H1 (cell line): ENCODE data around the gene PAIP1. TPM values are rescaled to one million over a fixed set of nuclear protein-coding genes. Genes with fewer than 3 reads are reported as not detected.

Experiments used
- CTCF ChIA-PET: fragments of 300-600 bp; sonication (Branson Sonifier 250); formaldehyde crosslinking; loops from one replicate; lab custom pipeline; 2021; ENCODE audit not compliant: partially characterized antibody; lab: Charles Lee
- POLR2A ChIA-PET: fragments of 300-600 bp; sonication (Branson Sonifier 250); formaldehyde crosslinking; loops from one replicate; lab custom pipeline; 2021; ENCODE audit warnings: inconsistent platforms; ENCODE audit not compliant: partially characterized antibody; lab: Charles Lee
- DNase-seq, 2 experiments: peaks; one replicate each; pipeline versions ENCODE4 v3.0.0 to v3.0.0-alpha.2; 2010 to 2022; ENCODE audit warnings: low spot score in 2 of 2, low read depth in 1 of 2, mixed read lengths in 1 of 2
- FAIRE-seq: peaks from 2 replicates; lab custom pipeline; 2011; peaks lifted over from hg19 to GRCh38; lab: Jason Lieb, UNC
- H2AFZ ChIP-seq: 2 replicates; pipeline ENCODE4 v1.8.1; 2012; ENCODE audit warnings: low read length, inconsistent platforms
- H2AK5ac ChIP-seq: 2 replicates; pipeline ENCODE4 v1.6.1; 2013; ENCODE audit warnings: low read depth, low read length
- H2BK120ac ChIP-seq: replicated peaks from 2 replicates; pipeline ENCODE3; 2013; ENCODE audit warnings: low read depth, low read length, inconsistent platforms
- H2BK12ac ChIP-seq: 2 replicates; pipeline ENCODE4 v1.6.1; 2013; ENCODE audit warnings: low read depth, low read length
- H2BK15ac ChIP-seq: 2 replicates; pipeline ENCODE4 v1.6.1; 2013; ENCODE audit warnings: low read length
- H2BK20ac ChIP-seq: 2 replicates; pipeline ENCODE4 v1.6.1; 2013; ENCODE audit warnings: low read length
- H2BK5ac ChIP-seq: 2 replicates; pipeline ENCODE4 v1.6.1; 2013; ENCODE audit warnings: low read depth, low read length
- H3K14ac ChIP-seq: 2 replicates; pipeline ENCODE4 v1.6.1; 2013; ENCODE audit warnings: inconsistent platforms; ENCODE audit not compliant: insufficient read length
- H3K18ac ChIP-seq: 2 replicates; pipeline ENCODE4 v1.6.1; 2013; ENCODE audit warnings: low read length; ENCODE audit errors: extremely low read depth
- H3K23ac ChIP-seq: 2 replicates; pipeline ENCODE4 v1.6.1; 2013; ENCODE audit warnings: inconsistent platforms; ENCODE audit not compliant: insufficient read length
- H3K23me2 ChIP-seq: 2 replicates; pipeline ENCODE4 v1.6.1; 2013; ENCODE audit warnings: low read depth, low read length
- H3K27ac ChIP-seq: 2 replicates; pipeline ENCODE4 v1.6.1; 2011; ENCODE audit warnings: low read depth, low read length, inconsistent platforms
- H3K27me3 ChIP-seq, 4 experiments: replicated peaks in 1 of 4; 1 replicate in 1 of 4; 2 replicates in 3 of 4; pipeline versions ENCODE4 v1.6.1 to v1.8.1; 2011 to 2013; ENCODE audit warnings: low read length in 3 of 4, mild to moderate bottlenecking in 3 of 4, inconsistent platforms in 2 of 4, mixed read lengths in 2 of 4, moderate library complexity in 1 of 4; ENCODE audit not compliant: control insufficient read depth in 3 of 4, insufficient read depth in 3 of 4; ENCODE audit errors: extremely low read depth in 1 of 4
- H3K36me3 ChIP-seq, 4 experiments: 2 replicates each; pipeline versions ENCODE4 v1.6.1 to v1.8.1; 2011 to 2013; ENCODE audit warnings: mild to moderate bottlenecking in 4 of 4, low read length in 3 of 4, moderate library complexity in 2 of 4, control low read depth in 1 of 4, inconsistent platforms in 1 of 4; ENCODE audit not compliant: insufficient read depth in 4 of 4, control insufficient read depth in 2 of 4
- H3K4ac ChIP-seq: replicated peaks from 2 replicates; pipeline ENCODE3; 2013; ENCODE audit warnings: low read length, low read depth, mixed read lengths, inconsistent platforms; ENCODE audit not compliant: insufficient read length
- H3K4me1 ChIP-seq, 4 experiments: replicated peaks in 1 of 4; 1 replicate in 1 of 4; 2 replicates in 3 of 4; pipeline versions ENCODE4 v1.6.1 to v1.8.1; 2011 to 2013; ENCODE audit warnings: low read length in 3 of 4, inconsistent platforms in 2 of 4, mixed read lengths in 1 of 4; ENCODE audit not compliant: insufficient read depth in 4 of 4, control insufficient read depth in 3 of 4
- H3K4me2 ChIP-seq, 2 experiments: 2 replicates each; pipeline versions ENCODE4 v1.6.1 to v1.8.1; 2011 to 2013; ENCODE audit warnings: low read depth in 2 of 2, low read length in 2 of 2, control low read depth in 1 of 2, inconsistent platforms in 1 of 2, mild to moderate bottlenecking in 1 of 2; ENCODE audit not compliant: insufficient read depth in 1 of 2
- H3K4me3 ChIP-seq, 4 experiments: fragments of 200-600, 300-600 bp in 1 of 4; sonication (generic), shearing (Covaris generic), sonication (Bioruptor Twin) in 1 of 4; 2 replicates each; pipeline versions ENCODE4 v1.5.1 to v1.8.1; 2011 to 2016; ENCODE audit warnings: low read length in 4 of 4, low read depth in 3 of 4, control low read depth in 2 of 4, inconsistent platforms in 2 of 4, mild to moderate bottlenecking in 2 of 4, mixed read lengths in 1 of 4, moderate library complexity in 1 of 4; ENCODE audit not compliant: insufficient read depth in 2 of 4; ENCODE audit errors: extremely low read depth in 1 of 4
- H3K56ac ChIP-seq: replicated peaks from 2 replicates; pipeline ENCODE3; 2013; ENCODE audit warnings: low read depth, mild to moderate bottlenecking, mixed read lengths, low read length, inconsistent platforms; ENCODE audit not compliant: insufficient read length
- H3K79me1 ChIP-seq: 2 replicates; pipeline ENCODE4 v1.6.1; 2013; ENCODE audit warnings: low read depth, low read length, control low read depth
- H3K79me2 ChIP-seq, 2 experiments: 2 replicates each; pipeline versions ENCODE4 v1.6.1 to v1.8.1; 2012 to 2013; ENCODE audit warnings: low read length in 2 of 2, mild to moderate bottlenecking in 2 of 2, inconsistent platforms in 1 of 2; ENCODE audit not compliant: insufficient read depth in 2 of 2, control insufficient read depth in 1 of 2
- H3K9ac ChIP-seq, 4 experiments: replicated peaks in 1 of 4; 1 replicate in 1 of 4; 2 replicates in 3 of 4; pipeline versions ENCODE4 v1.6.1 to v1.8.1; 2011 to 2013; ENCODE audit warnings: low read depth in 3 of 4, low read length in 3 of 4, control low read depth in 2 of 4, mild to moderate bottlenecking in 2 of 4, moderate library complexity in 2 of 4, inconsistent platforms in 1 of 4; ENCODE audit errors: extremely low read depth in 1 of 4
- H3K9me3 ChIP-seq, 2 experiments: 2 replicates each; pipeline versions ENCODE4 v1.6.1 to v1.8.1; 2012 to 2013; ENCODE audit warnings: mild to moderate bottlenecking in 2 of 2, moderate library complexity in 2 of 2, control low read depth in 1 of 2, inconsistent platforms in 1 of 2, low read depth in 1 of 2, low read length in 1 of 2, mixed read lengths in 1 of 2; ENCODE audit not compliant: insufficient read depth in 2 of 2
- H4K20me1 ChIP-seq, 2 experiments: replicated peaks in 1 of 2; 2 replicates each; pipeline versions ENCODE3 to v1.8.1; 2011 to 2013; ENCODE audit warnings: inconsistent platforms in 2 of 2, low read length in 2 of 2, mild to moderate bottlenecking in 1 of 2; ENCODE audit not compliant: insufficient read depth in 2 of 2, control insufficient read depth in 1 of 2
- H4K5ac ChIP-seq: 2 replicates; pipeline ENCODE4 v1.6.1; 2013; ENCODE audit warnings: low read length, low read depth, mixed read lengths, inconsistent platforms; ENCODE audit not compliant: insufficient read length
- H4K8ac ChIP-seq: 2 replicates; pipeline ENCODE4 v1.8.0; 2013; ENCODE audit warnings: mild to moderate bottlenecking, moderate library complexity, low read length, inconsistent platforms; ENCODE audit not compliant: insufficient read depth; ENCODE audit errors: extremely low read depth
- H4K91ac ChIP-seq: replicated peaks from 2 replicates; pipeline ENCODE3; 2013; ENCODE audit warnings: low read length, mixed read lengths, inconsistent platforms; ENCODE audit not compliant: insufficient read length
- ASH2L ChIP-seq: fragments of 200-600, 300-600 bp; sonication (generic); IDR thresholded peaks from one replicate; pipeline ENCODE4 v1.7.1; 2017; ENCODE audit warnings: low read length
- CHD2 ChIP-seq: IDR thresholded peaks from 2 replicates; pipeline ENCODE4 v1.6.1; 2012; ENCODE audit warnings: low read length, improper control_type of control experiment
- KDM5A ChIP-seq: fragments of 200-600 bp; IDR thresholded peaks from 2 replicates; pipeline ENCODE4 v1.7.1; 2012; ENCODE audit warnings: mild to moderate bottlenecking, low read length, inconsistent platforms, mixed read lengths
- MAFK ChIP-seq: IDR thresholded peaks from 2 replicates; pipeline ENCODE4 v1.6.1; 2012; ENCODE audit warnings: low read depth, mild to moderate bottlenecking, improper control_type of control experiment, low read length
- NRF1 ChIP-seq: IDR thresholded peaks from 2 replicates; pipeline ENCODE4 v1.6.1; 2011; ENCODE audit warnings: mild to moderate bottlenecking, low read depth, low read length, improper control_type of control experiment
- POLR2A ChIP-seq, 2 experiments: IDR thresholded peaks; 1 replicate in 1 of 2; 2 replicates in 1 of 2; pipeline ENCODE4 v1.6.1; 2011; ENCODE audit warnings: low read depth in 2 of 2, low read length in 2 of 2, mild to moderate bottlenecking in 2 of 2; ENCODE audit errors: control extremely low read depth in 1 of 2
- POLR2AphosphoS5 ChIP-seq: IDR thresholded peaks from 2 replicates; pipeline ENCODE4 v1.6.1; 2011; ENCODE audit warnings: low read depth, low read length
- RAD21 ChIP-seq, 2 experiments: IDR thresholded peaks in 1 of 2; conservative IDR thresholded peaks in 1 of 2; 2 replicates each; pipeline ENCODE4 v1.6.1; 2011; ENCODE audit warnings: low read depth in 2 of 2, low read length in 2 of 2, improper control_type of control experiment in 1 of 2, inconsistent platforms in 1 of 2, mild to moderate bottlenecking in 1 of 2, moderate library complexity in 1 of 2
- RXRA ChIP-seq: IDR thresholded peaks from 2 replicates; pipeline ENCODE4 v1.6.1; 2011; ENCODE audit warnings: low read depth, mild to moderate bottlenecking, low read length, moderate library complexity; ENCODE audit not compliant: insufficient read depth
- SP4 ChIP-seq: IDR thresholded peaks from 2 replicates; pipeline ENCODE4 v1.6.1; 2012; ENCODE audit warnings: low read length, inconsistent platforms
- TAF7 ChIP-seq: optimal IDR thresholded peaks from 2 replicates; pipeline ENCODE3; 2011; ENCODE audit warnings: low read depth, mild to moderate bottlenecking, inconsistent platforms, low read length, moderate library complexity, borderline replicate concordance
- WGBS, 2 experiments: shearing (Covaris generic) in 1 of 2; methylation state at CpG; one replicate each; pipeline versions ENCODE4 v1.1.6 to v1.1.7; 2013 to 2015; ENCODE audit warnings: low lambda C conversion rate in 2 of 2, mixed read lengths in 2 of 2, inconsistent platforms in 1 of 2, low coverage in 1 of 2, missing lambda C conversion rate in 1 of 2; ENCODE audit not compliant: insufficient replicate concordance in 2 of 2, insufficient coverage in 1 of 2, insufficient read length in 1 of 2; ENCODE audit errors: extremely low coverage in 1 of 2, missing lambda C conversion rate in 1 of 2; 5-methylcytosine and 5-hydroxymethylcytosine counted together
- polyA plus RNA-seq, 7 experiments: library from polyadenylated mRNA; depleted of rRNA in 3 of 7; stranded (reverse) in 5 of 7; unstranded in 2 of 7; fragments of >200 nt in 5 of 7; fragments of 200-250 nt in 2 of 7; gene quantifications; 1 replicate in 5 of 7; 2 replicates in 1 of 7; 4 replicates in 1 of 7; pipeline versions ENCODE4 v1.2.1 to v1.2.3, GENCODE V29; 2011 to 2013; ENCODE audit warnings: missing spikeins in 2 of 7, mixed read lengths in 2 of 7
- total RNA-seq: library from RNA; stranded (reverse); fragmentation: NEBNext Ultra II Directional; extraction: Animal tissue kit (Norgen Biotek cat#: 25700); gene quantifications from 2 replicates; pipeline ENCODE4 v1.2.1, GENCODE V29; 2021
- TF ChIP-seq, protein P1 (sequence below), 3 experiments: IDR thresholded peaks; 1 replicate in 2 of 3; 2 replicates in 1 of 3; pipeline versions ENCODE4 v1.5.1 to v1.6.1; 2011; ENCODE audit warnings: low read length in 3 of 3, mild to moderate bottlenecking in 3 of 3, inconsistent platforms in 2 of 3, low read depth in 1 of 3, moderate library complexity in 1 of 3; ENCODE audit not compliant: insufficient read depth in 1 of 3; ENCODE audit errors: control extremely low read depth in 1 of 3

Gene PAIP1
- total and polyA plus RNA-seq, 2 of the 8 experiments (the other 6 are each of a cell fraction or from before 2014, with no cell fraction given) = 62.9 to 89.5 TPM

DNA sequence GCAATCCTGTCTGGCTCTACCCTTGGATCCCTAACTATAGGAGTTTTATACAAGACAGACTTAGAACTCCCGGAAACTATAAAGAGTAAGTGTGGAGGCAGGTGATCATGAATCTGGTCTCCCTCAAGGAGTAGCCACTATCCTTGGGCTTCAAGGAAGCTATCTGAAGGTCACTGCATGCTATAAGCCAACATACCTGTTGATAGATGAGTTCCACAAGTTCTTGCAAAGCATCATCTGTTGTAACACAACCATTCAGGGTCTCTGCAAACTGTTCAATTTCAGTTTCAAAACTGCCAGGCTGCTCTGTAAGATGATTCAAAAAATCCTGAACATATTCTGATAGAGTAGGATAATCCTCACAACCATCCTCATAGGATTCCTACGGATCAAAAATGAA is 9.3 kb downstream of the PAIP1 start:
- peaks cover 3 to 4% of the 10 kb centered on the region in 2 experiments for H4K20me1 ChIP-seq
- H2AK5ac ChIP-seq = no peak overlapping the region
- no peak overlapping the region for H2BK5ac ChIP-seq
- no peaks in the 10 kb centered on the region for H3K9me3 ChIP-seq
- H3K27me3 ChIP-seq = no peaks in the 10 kb centered on the region
- no peak overlapping the region for H3K4me3 ChIP-seq
- 98% methylated on average over 2 of the region's 2 CpGs; no CpG with 5 or more reads in 1 of the 2 experiments for WGBS, 2 experiments
- ChIA-PET POLR2A (interaction anchor here (1.4 kb wide), 1 partner anchor 23 kb away, joined by 4 read pairs; no protein-coding TSS in a partner anchor), CTCF (interaction anchor here (1.2 to 1.3 kb wide), 2 partner anchors 8 to 63 kb away, joined by 3 read pairs; partner anchors contain the start of gene TMEM267)
- no peak overlapping the region for H2BK12ac ChIP-seq
- no peaks in the 10 kb centered on the region; the same call in 1 of the 2 replicates for H3K79me1 ChIP-seq
- DNase-seq = no peak
- no peak overlapping the region for H3K18ac ChIP-seq
- H3K23ac ChIP-seq = no peak overlapping the region
- peaks cover 0 to 41% of the 10 kb centered on the region in 2 experiments; a peak in 2 of 4 replicates for H3K79me2 ChIP-seq
- no peak overlapping the region for H2BK15ac ChIP-seq
- H3K4me2 ChIP-seq = no peak overlapping the region
- peaks cover 23 to 80% (median 52%) of the 10 kb centered on the region in 4 experiments for H3K36me3 ChIP-seq
- H3K27ac ChIP-seq = no peak overlapping the region
- FAIRE-seq = no peak
- H3K14ac ChIP-seq = no peak overlapping the region
- H3K4me1 ChIP-seq = no peaks in the 10 kb centered on the region
- no peak overlapping the region for H2BK120ac ChIP-seq
- H3K4ac ChIP-seq = no peak overlapping the region
- H4K5ac ChIP-seq = no peak overlapping the region
- no peak overlapping the region for H4K91ac ChIP-seq
- no peaks in the 10 kb centered on the region for H3K23me2 ChIP-seq
- no peak overlapping the region for H3K56ac ChIP-seq
- no peak overlapping the region for H3K9ac ChIP-seq
- no peak overlapping the region for H2BK20ac ChIP-seq
- no peak overlapping the region for H2AFZ ChIP-seq
- H4K8ac ChIP-seq = no peak overlapping the region
- no peak for TF ChIP-seq KDM5A
- no peak for TF ChIP-seq POLR2A (IDR thresholded peaks at IDR 0.05; ENCODE audit: control extremely low read depth in 1 of 2, low read depth in 2 of 2, low read length in 2 of 2)
- TF ChIP-seq RXRA = no peak
- TF ChIP-seq ASH2L = no peak
- no peak for TF ChIP-seq TAF7
- TF ChIP-seq, protein P1, sequence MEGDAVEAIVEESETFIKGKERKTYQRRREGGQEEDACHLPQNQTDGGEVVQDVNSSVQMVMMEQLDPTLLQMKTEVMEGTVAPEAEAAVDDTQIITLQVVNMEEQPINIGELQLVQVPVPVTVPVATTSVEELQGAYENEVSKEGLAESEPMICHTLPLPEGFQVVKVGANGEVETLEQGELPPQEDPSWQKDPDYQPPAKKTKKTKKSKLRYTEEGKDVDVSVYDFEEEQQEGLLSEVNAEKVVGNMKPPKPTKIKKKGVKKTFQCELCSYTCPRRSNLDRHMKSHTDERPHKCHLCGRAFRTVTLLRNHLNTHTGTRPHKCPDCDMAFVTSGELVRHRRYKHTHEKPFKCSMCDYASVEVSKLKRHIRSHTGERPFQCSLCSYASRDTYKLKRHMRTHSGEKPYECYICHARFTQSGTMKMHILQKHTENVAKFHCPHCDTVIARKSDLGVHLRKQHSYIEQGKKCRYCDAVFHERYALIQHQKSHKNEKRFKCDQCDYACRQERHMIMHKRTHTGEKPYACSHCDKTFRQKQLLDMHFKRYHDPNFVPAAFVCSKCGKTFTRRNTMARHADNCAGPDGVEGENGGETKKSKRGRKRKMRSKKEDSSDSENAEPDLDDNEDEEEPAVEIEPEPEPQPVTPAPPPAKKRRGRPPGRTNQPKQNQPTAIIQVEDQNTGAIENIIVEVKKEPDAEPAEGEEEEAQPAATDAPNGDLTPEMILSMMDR (IDR thresholded peaks at IDR 0.05; ENCODE audit: control extremely low read depth in 1 of 3, insufficient read depth in 1 of 3, low read depth in 1 of 3, low read length in 3 of 3) = no peak
- no peak for TF ChIP-seq RAD21 (IDR thresholded peaks at IDR 0.05 in 1 of 2, conservative IDR thresholded peaks at IDR 0.05 in 1 of 2; ENCODE audit: low read depth in 2 of 2, low read length in 2 of 2)
- no peak for TF ChIP-seq POLR2AphosphoS5
- TF ChIP-seq NRF1 = no peak
- no peak for TF ChIP-seq SP4
- no peak for TF ChIP-seq MAFK
- no peak for TF ChIP-seq CHD2
